ACC112 (cell line): Measurements from ENCODE around the gene GNA12.
A peak's percentile ranks its signal among the peaks of the same experiment; 100 is the strongest.

Experiments used
- H2AFZ ChIP-seq: fragments of 200-600 bp; sonication (generic); one replicate; pipeline ENCODE4 v1.6.0; 2017; ENCODE audit warnings: antibody characterized with exemption, low read length; ENCODE audit not compliant: unreplicated experiment
- H3K27ac ChIP-seq: fragments of 200-600 bp; sonication (generic); 2 replicates; pipeline ENCODE4 v1.5.1; 2014; ENCODE audit warnings: low read depth, mild to moderate bottlenecking, antibody characterized with exemption, low read length, moderate library complexity
- H3K27me3 ChIP-seq: fragments of 200-600 bp; sonication (generic); 2 replicates; pipeline ENCODE4 v1.6.1; 2014; ENCODE audit warnings: mild to moderate bottlenecking, antibody characterized with exemption, low read length, moderate library complexity, mixed read lengths; ENCODE audit not compliant: insufficient read depth
- H3K36me3 ChIP-seq: fragments of 200-600 bp; sonication (generic); 2 replicates; pipeline ENCODE4 v1.6.1; 2016; ENCODE audit warnings: mild to moderate bottlenecking, antibody characterized with exemption, low read length, moderate library complexity, mixed read lengths; ENCODE audit not compliant: insufficient read depth
- H3K4me1 ChIP-seq: fragments of 200-600 bp; sonication (generic); one replicate; pipeline ENCODE4 v1.6.1; 2016; ENCODE audit warnings: low read length, mixed read lengths; ENCODE audit not compliant: insufficient read depth, unreplicated experiment, control insufficient read depth
- H3K4me3 ChIP-seq: fragments of 200-600 bp; sonication (generic); 2 replicates; pipeline ENCODE4 v1.5.1; 2014; ENCODE audit warnings: mild to moderate bottlenecking, low read depth, low read length
- H3K79me2 ChIP-seq: fragments of 200-600 bp; sonication (generic); one replicate; pipeline ENCODE4 v1.6.0; 2016; ENCODE audit warnings: low read length; ENCODE audit not compliant: control insufficient read depth, unreplicated experiment, insufficient read depth

The GNA12 gene

GRCh38 chr7:2818121-2818520, 26.0 kb downstream of the GNA12 start:
- Histone ChIP-seq H3K4me1 (peaks cover 69% of the 10 kb centered on the region), H2AFZ (no peak overlapping the region), H3K79me2 (peaks cover 75% of the 10 kb centered on the region), H3K4me3 (no peak overlapping the region), H3K27ac (no peak overlapping the region), H3K36me3 (no peaks in the 10 kb centered on the region), H3K27me3 (no peaks in the 10 kb centered on the region)

- no peak overlapping the region for H2AFZ ChIP-seq
- no peak overlapping the region for H3K27ac ChIP-seq
- H3K27me3 ChIP-seq, result no peaks in the 10 kb centered on the region
- H3K36me3 ChIP-seq, result no peaks in the 10 kb centered on the region
- no peak overlapping the region for H3K4me3 ChIP-seq
- peaks cover 69% of the 10 kb centered on the region for H3K4me1 ChIP-seq
- peaks cover 69% of the 10 kb centered on the region for H3K79me2 ChIP-seq
These were observed 26.7 kb downstream of the GNA12 start for GRCh38 chr7:2817456-2817855.

- Histone ChIP-seq H3K27me3 (no peaks in the 10 kb centered on the region), H3K27ac (no peak overlapping the region), H3K36me3 (no peaks in the 10 kb centered on the region), H3K79me2 (peaks cover 75% of the 10 kb centered on the region), H2AFZ (no peak overlapping the region), H3K4me3 (no peak overlapping the region), H3K4me1 (peaks cover 64% of the 10 kb centered on the region)
These were observed 28.2 kb downstream of the GNA12 start for GRCh38 chr7:2815875-2816245.

- peaks cover 69% of the 10 kb centered on the region for H3K4me1 ChIP-seq
These were observed 28.9 kb downstream of the GNA12 start for GRCh38 chr7:2814946-2815874.

GRCh38 chr7:2814186-2814945, 29.7 kb downstream of the GNA12 start:
- H3K36me3 ChIP-seq, result no peaks in the 10 kb centered on the region
- no peaks in the 10 kb centered on the region for H3K27me3 ChIP-seq
- H3K4me1 ChIP-seq, result peaks cover 67% of the 10 kb centered on the region
- H3K79me2 ChIP-seq, result peaks cover 76% of the 10 kb centered on the region
- peak overlapping the region; percentile 30 for H2AFZ ChIP-seq
- peak overlapping the region; percentile 81 for H3K27ac ChIP-seq
- peak overlapping the region; percentile 63 for H3K4me3 ChIP-seq

More at GRCh38 chr7:2814946-2815874, 28.9 kb downstream of the GNA12 start:
- H3K27me3 ChIP-seq, result no peaks in the 10 kb centered on the region
- H3K27ac ChIP-seq, result peak overlapping the region; percentile 81; the same call in 1 of the 2 replicates
- no peak overlapping the region for H2AFZ ChIP-seq
- H3K79me2 ChIP-seq, result peaks cover 78% of the 10 kb centered on the region
- peak overlapping the region; percentile 63; the same call in 1 of the 2 replicates for H3K4me3 ChIP-seq
- no peaks in the 10 kb centered on the region for H3K36me3 ChIP-seq

- Histone ChIP-seq H2AFZ (peak overlapping the region; percentile 30), H3K36me3 (no peaks in the 10 kb centered on the region), H3K4me1 (peaks cover 66% of the 10 kb centered on the region), H3K27ac (peak overlapping the region; percentile 81), H3K79me2 (peaks cover 76% of the 10 kb centered on the region), H3K27me3 (no peaks in the 10 kb centered on the region), H3K4me3 (peak overlapping the region; percentile 63)
These were observed 30.5 kb downstream of the GNA12 start for GRCh38 chr7:2813350-2814185.

GRCh38 chr7:2812831-2813230, 31.3 kb downstream of the GNA12 start:
- Histone ChIP-seq H3K79me2 (peaks cover 74% of the 10 kb centered on the region), H3K36me3 (no peaks in the 10 kb centered on the region), H3K27ac (peak overlapping the region; percentile 81), H3K27me3 (no peaks in the 10 kb centered on the region), H3K4me1 (peaks cover 59% of the 10 kb centered on the region), H2AFZ (no peak overlapping the region), H3K4me3 (no peak overlapping the region)

GRCh38 chr7:2812114-2812487, 32.0 kb downstream of the GNA12 start:
- Histone ChIP-seq H3K4me3 (peak overlapping the region; percentile 76), H3K27ac (peak overlapping the region; percentile 81), H3K4me1 (peaks cover 59% of the 10 kb centered on the region), H3K36me3 (no peaks in the 10 kb centered on the region), H3K79me2 (peaks cover 71% of the 10 kb centered on the region), H2AFZ (peak overlapping the region; percentile 10), H3K27me3 (no peaks in the 10 kb centered on the region)

- Histone ChIP-seq H2AFZ (peak overlapping the region; percentile 10), H3K79me2 (peaks cover 73% of the 10 kb centered on the region), H3K36me3 (no peaks in the 10 kb centered on the region)
These were observed 32.5 kb downstream of the GNA12 start for GRCh38 chr7:2811476-2812113.

More at GRCh38 chr7:2811476-2812113, 32.5 kb downstream of the GNA12 start:
- Histone ChIP-seq H3K27ac (peak overlapping the region; percentile 81), H3K4me3 (peak overlapping the region; percentile 76), H3K4me1 (peaks cover 59% of the 10 kb centered on the region), H3K27me3 (no peaks in the 10 kb centered on the region)
